HG02852 (cell line): ENCODE results near the gene MAP3K21.

Experiments used
- ATAC-seq: cut with Tn5 transposase; IDR thresholded peaks from one replicate; pipeline ENCODE4 v1.9.1; 2021; ENCODE audit warnings: mild to moderate bottlenecking, moderate library complexity; ENCODE audit not compliant: unreplicated experiment

The MAP3K21 gene

DNA sequence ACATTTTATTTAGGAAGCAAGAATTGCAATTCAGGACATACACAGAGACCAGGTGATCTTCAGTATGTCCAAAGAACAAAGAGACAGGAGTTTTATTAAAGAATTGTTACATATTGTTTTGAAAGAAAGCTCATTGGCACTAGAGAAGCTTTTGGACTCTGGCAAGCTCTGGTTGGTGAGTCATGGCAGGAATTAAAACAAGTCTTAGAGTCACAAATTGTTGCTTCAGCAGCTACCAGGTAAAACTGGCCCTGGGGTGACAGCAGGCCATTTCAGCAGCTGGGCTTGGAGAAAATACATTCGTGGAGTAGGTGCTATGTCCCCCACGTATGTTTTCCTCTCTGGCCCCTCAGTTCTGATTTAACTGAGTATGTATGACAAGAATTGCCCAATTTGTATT lies 58.8 kb downstream of the MAP3K21 start:
- no peak for ATAC-seq

DNA sequence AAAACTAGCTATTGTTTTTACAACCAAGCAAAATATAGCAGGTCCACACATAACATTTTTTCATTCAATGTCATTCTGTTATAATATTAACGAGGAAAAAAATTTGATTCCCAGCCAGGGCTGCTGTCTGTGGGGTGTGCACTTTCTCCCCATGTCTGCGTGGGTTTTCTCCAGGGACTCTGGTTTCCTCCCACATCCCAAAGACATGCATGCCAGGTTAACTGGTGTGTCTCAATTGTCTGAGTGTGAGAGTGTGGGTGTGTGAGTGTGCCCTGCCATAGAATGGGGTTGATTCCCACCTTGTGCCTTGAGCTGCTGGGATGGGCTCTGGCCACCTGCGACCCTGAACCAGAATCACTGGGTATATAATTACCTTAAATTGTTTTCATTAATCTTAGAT lies 60.1 kb downstream of the MAP3K21 start:
- no peak for ATAC-seq

DNA sequence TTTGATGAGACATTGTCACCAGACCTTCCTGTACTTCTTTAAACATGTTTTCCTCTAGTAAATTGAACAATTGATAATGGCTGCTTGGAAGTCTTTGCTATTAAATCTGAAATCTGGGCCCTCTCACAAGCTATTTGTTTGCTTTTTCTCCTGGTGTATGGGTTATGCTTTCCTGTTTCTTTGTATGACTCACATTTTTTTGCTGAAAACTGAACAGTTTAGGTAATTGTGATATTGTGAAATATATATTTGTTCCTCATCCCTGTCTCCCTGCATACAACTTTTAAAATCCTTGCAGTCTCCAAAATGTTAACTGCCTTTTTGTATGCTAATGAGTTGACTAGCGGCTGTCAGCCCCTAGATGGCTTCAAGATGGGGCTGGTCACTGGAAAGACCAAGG lies 61.6 kb downstream of the MAP3K21 start:
- no peak for ATAC-seq

DNA sequence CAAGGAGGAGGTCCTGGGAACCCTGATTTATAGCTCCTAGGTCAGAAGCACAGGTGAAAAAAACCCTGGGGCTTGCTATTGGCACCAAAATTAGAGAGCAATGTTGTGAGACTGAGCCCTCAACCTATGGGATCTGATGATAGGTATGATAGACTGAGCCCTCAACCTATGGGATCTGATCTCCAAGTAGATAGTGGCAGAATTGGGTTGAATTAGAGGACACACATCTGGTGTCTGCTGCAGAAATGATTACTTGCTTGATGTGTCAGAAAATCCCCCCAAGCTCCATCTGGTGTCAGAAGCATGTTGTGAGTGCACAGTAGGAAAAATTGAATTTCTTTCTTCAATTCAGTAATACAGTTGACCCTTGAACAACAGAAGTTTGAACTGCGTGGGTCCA lies 62.4 kb downstream of the MAP3K21 start:
- no peak for ATAC-seq

DNA sequence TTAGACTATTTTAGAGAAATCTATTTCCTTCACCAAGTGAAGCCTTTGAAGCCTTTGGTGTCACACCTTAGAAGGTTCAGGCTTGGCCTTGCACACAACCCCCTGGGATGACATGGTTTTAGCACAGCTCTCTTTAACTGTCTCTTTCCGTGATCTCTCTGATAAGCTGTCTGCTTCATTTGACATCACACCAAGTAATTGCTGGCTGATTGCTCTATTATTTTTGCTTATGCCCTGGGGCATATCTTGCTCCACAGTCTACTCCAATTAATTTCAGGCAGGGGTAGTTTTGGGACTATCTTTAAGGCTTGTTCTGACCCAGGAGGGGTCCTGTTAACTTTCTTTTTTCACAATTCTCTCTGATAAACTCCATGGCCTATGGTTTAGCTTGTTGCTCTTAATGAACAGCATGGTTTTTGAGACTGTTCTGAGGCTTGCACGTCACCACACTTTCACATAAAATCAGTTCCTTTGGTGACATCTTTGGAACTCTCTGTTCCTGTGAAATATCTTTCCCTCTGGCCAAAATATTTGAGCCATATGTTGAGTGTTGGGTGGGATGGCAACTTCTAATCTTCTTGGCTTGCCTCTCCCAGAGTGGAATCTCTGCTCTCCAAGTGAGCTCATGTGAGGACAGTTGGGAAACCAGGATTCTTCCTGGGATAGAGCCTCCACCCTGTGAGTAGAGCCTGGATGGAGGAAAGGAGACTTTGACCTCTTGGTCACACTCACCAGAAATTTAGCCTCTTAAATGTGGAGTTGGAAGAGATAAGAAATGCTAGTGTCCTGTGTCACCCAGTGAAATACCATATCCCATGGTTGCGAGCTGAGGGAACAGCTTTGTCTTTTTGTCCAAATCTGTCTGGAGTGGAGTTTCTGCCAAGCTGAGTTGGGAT lies 63.6 kb downstream of the MAP3K21 start:
- no peak for ATAC-seq

DNA sequence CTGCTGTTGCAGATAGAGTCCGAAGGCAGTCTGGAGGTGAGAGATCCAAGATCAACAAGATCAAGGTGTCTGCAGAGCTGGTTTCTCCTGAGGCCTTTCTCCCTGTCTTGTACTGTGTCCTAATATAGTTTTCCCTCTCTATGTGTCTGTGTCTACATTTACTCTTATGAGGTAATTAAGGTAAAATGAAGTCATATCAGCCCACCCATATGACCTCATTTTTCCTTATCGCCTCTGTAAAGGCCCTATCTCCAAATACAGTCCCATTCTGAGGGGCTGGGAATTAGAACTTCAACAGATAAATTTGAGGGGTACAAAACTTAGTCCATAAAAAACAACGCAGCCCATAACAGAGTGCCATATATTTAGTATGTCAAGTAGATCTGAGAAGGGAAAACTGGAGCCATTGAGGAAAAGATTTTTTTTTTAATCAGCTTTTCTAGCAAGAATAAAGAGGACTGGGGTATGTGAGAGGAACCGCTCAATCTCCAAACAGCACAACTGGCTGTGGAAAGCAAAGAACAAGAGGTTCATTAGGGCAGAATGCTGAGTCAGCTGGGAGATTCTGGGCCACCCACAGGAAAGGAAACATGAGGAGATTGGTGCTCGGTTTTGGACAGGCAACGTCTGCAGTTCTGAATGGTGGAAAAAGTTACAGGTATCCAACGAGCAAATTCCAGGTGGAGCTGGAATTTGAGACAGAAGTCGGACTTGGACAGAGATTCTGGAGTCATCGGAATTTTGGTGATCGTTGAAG lies 65.7 kb downstream of the MAP3K21 start:
- no peak for ATAC-seq

DNA sequence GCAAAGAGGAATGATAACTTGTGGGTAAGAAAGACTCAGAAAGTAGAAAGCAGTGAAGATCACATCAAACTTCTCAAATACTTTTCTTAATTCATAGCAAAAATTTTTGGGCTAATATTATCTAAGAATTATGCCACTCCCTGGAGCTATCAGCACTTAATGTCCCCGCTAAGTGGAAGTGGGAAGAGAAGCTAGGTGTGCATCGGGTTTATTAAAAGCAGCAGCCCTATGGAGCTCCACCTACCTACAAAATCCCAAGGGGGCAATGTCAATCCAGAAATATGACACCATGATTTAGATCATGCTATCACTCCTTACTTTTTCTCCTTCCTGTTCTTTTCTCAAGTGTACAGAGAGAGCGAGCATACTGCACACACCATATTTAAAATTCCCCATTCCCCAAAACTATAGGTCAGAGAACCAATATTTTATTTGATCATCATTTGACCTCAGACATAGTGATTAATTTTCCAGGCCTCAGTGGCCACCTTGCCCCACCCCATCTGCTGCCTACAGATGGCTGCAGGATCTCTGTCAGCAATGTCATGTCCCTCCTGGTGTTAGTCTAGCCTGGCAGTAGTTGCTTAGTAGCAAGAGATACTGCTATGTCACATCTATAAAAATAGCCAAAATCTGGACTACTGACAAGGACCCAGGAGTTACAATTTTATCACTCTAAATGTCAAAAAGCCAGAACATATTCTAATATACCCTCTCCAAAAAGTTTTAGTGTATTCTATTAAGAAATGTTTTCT lies 66.6 kb downstream of the MAP3K21 start:
- no peak for ATAC-seq

DNA sequence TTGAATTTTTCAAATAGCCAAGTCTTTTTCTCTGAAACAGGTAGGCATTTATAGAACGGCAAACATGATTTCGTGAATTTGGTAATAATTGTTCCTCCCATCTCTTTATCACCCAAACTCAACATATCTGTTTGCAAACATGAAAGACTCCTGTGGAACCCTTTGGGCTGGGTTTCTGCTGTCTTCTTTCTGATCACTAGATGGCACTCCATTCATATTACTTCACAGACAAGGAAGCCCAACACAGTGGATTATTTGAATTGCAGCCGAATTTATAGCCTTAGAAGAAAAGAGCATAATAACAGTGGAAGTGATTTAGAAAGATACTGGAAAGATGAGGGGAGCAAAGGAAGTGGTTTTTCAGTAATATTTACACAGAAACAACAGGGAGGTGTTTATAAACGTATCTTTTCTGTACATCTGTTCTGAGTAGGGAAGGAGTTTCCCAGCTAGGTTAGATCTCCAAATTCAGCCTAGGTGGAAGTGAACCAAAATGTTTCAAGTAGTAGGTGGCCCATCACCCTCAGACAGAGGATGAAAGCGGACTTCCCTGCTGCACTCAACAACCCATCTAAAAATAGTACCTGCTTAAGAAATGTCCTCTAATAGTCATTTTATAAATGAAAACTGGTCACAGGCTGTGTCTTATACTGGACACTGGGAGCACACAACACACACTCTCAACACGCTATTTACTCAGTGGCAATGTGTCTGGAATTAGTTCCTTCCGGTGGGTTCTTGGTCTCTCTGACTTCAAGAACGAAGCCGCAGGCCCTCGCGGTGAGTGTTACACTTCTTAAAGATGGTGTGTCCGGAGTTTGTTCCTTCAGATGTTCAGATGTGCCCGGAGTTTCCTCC lies 67.6 kb downstream of the MAP3K21 start:
- peak; percentile 68 for ATAC-seq

DNA sequence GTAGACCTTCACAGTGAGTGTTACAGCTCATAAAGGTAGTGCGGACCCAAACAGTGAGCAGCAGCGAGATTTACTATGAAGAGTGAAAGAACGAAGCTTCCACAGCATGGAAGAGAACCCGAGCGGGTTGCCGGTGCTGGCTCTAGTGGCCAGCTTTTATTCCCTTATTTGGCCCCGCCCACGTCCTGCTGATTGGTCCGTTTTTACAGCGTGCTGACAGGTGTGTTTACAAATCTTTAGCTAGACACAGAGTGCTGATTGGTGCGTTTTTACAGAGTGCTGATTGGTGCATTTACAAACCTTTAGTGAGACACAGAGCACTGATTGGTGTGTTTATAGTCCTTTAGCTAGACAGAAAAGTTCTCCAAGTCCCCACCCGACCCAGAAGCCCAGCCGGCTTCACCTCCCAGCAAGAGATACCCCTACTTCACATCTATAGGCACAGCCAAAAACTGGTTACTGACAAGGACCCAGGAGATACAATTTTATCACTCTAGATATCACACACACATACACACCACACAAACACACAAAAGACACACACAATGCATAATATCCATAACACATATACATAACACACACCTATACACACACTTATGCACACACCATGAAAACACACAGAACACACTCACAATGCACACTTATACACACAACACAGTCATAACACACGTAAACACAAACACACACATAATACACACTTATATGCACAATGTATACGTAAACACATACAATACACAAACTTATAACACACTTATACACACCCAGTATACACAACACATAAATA lies 68.5 kb downstream of the MAP3K21 start:
- no peak for ATAC-seq

DNA sequence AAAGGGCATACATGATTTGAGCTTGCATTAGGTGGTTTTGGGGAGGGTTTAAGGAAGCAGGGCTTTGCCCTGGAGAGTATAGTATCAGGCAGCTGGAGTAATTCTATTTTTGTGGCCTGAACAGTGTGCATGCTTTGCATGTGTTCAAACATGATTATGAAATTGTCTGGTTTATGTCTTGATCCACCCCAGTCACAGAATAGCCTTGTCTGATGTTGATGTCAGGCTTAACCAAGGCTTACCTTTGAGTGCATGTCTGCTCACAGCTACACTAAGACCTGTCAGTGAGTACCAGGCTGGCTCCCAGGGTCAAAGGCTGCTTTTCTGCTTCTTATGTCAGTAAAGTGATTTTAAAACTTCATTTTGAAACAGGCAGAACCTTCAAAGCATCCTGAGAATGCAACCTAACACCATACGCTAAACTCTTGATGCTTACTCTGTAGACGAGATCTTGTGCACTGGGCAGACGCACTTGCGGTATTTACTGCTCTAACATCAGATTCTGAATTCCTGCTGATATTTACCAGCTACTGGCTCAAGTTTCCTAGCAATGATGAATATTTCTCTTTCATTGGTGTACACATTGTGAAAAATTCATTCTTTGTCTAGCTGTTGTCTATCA lies 78.9 kb downstream of the MAP3K21 start:
- no peak for ATAC-seq

DNA sequence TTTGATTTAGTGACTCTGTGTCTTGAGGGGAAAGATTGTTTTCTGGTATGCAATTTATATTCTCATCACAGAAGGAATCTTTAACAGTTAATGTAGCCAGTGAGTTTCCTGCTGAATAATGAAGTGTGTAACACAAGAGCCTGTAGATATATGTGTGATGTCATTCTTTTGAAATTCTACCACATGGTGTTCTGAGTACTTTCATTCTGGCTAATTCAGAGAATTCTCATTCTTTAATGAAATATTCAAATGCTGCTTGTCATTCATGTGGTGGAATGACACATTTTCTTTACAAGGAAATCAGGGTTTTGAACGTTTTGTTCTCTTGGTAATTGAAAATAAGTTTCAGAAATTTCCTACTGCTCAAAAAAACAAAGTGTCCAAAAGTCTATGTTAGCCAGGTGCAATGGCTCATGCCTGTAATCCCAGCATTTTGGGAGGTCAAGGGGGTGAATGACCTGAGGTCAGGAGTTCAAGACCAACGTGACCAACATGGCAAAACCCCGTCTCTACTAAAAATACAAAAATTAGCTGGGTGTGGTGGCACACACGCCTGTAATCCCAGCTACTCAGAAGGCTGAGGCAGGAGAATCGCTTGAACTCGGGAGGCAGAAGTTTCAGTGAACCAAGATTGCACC lies 79.6 kb downstream of the MAP3K21 start:
- no peak for ATAC-seq

DNA sequence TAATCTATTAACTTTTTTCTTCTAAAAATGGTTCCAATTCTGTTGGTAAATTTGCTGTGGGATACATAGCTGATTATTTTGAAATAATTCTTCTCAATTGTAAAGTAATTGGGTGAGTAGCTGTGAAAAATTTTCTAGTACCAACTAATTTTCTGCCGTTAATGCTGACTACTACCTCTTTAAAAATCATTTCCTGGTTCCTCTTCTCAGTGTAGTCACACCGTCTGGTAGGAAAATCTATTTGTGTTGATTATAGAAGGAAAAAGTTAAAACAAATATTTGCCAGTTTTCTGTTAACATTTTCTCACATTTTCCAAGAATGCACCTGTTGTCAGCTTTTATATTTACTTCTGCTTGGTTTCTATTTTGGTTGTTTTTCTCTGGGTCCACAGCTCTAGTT lies 82.0 kb downstream of the MAP3K21 start:
- no peak for ATAC-seq

DNA sequence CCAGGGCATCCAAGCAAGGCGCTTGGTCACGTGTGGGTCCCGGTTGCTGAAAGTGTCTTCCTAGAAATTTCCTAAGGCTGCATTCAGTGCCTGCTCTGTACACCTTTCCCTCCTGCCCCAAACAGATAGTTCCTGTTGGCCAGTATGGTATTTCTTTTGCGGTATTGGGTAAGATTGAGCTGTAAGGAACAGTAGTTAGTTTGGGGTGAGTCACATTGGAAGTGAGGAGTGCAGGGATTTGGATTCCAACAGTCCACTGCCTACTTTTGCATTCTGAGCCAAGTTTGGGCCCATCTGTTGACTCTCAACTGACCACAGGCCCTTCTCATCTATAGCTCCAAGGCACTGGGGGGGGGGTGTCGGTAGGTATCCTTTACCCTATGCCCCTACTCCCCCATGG lies 83.4 kb downstream of the MAP3K21 start:
- no peak for ATAC-seq

DNA sequence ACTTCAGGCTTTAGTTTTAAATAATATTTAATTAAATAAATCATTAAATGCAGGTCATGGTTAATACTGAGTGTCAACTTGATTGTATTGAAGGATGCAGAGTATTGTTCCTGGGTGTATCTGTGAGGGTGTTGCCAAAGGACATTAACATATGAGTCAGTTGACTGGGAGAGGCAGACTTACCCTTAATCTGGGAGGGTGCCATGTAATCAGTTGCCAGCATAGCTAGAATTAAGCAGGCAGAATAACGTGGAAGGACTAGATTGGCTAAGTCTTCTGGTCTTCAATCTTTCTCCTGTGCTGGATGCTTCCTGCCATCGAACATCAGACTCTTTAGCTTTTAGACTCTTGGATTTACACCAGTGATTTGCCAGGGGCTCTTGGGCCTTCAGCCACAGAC lies 85.3 kb downstream of the MAP3K21 start:
- ATAC-seq = no peak

DNA sequence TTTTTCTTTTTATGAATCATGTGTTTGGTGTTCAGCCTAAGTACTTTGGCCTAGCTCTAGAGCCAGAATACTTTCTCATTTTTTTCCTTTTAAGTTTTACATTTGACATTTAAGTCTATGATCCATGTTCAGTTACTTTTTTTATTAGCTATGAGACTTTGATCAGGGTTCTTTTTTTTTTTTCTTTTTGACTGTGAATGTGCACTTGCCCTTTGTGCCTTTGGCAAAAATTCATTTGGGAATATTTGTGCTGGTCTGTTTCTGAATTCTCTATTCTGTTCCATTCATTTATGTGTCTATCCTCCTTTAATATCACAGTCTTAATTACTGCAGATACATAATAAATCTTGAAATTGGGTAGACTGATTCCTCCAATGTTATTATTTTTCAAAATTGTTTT lies 93.8 kb downstream of the MAP3K21 start:
- ATAC-seq = no peak

DNA sequence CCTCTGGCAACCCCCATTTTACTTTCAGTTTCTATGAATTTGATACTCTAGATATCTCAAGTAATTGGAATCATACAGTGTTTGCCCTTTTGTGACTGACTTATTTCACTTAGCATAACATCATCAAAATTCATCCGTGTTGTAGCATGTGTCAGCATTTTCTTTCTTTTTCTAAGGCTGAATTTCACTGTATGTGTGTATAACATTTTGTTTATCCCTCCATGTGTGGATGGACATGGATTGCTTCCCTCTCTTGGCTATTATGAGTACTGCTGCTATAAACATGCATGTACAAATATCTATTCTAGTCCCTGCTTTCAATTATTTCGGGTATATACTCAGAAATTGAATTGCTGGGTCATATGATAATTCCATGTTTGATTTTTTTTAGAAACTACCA lies 97.3 kb downstream of the MAP3K21 start:
- no peak for ATAC-seq

DNA sequence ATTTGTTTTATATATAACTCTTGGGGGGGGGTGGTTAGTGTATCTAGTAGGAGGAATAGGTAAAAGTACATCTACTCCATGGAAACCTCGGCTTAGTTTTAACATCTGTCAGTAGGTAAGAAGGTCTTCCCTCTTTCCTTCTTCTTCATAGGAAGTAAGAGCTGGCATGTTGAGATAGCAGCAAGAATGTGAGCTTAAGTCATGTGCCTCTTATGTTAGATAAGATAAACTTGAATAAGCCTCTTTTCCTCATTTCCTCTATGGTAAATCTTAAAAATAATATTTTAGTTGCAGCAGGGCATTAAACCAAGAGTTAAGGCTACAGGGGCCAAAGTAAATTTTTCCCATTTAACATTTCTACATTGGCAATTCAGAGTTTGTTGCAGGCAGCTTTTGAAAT lies 100.4 kb downstream of the MAP3K21 start:
- no peak for ATAC-seq

DNA sequence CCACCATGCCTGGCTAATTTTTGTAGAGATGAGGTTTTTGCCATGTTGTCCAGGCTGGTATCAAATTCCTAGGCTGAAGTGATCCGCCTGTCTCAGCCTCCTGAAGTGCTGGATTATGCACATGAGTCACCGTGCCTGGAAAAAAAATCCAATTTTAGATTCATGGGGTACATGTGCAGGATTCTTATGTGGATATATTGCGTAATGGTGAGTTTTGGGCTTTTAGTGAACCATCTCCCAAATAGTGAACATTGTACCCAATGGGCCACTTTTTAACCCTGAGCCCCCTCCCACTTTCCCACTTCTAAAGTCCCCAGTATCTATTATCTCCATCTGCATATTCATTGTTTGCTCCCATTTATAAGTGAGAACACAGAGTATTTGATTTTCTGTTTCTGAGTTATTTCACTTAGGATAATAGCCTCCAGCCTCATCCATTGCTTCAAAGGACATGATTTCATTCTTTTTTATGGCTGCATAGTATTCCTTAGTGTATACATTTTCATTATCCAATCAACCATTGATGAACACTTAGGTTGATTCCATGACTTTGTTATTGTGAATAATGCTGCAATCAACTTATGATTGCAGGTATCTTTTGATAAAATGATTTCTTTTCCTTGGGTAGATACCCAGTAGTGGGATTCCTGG lies 104.4 kb downstream of the MAP3K21 start:
- no peak for ATAC-seq
